PC-3 (cell line): Measurements from ENCODE around the gene VEGFD. TPM values are rescaled to one million over a fixed set of nuclear protein-coding genes. Genes with fewer than 3 reads are reported as not detected.

Source experiments
- ATAC-seq: fragments of 200-7000 bp; cut with Tn5 transposase; 2 replicates; pipeline ENCODE4 v1.9.1; 2020; ENCODE audit warnings: mild to moderate bottlenecking, moderate library complexity
- BruUV-seq: library from RNA; stranded (reverse); fragments of 400-500 nt; replicated peaks from 2 replicates; lab custom pipeline; 2021; lab: Mats Ljungman, UMichigan
- CTCF ChIA-PET: fragments of 300-600 bp; sonication (Branson Sonifier 250); formaldehyde crosslinking; loops from one replicate; lab custom pipeline; 2022; ENCODE audit warnings: antibody characterized with exemption; lab: Charles Lee
- POLR2A ChIA-PET: fragments of 300-600 bp; sonication (Branson Sonifier 250); formaldehyde crosslinking; loops from one replicate; lab custom pipeline; 2022; ENCODE audit warnings: antibody characterized with exemption; ENCODE audit not compliant: unreplicated experiment; lab: Charles Lee
- DNase-seq: peaks from one replicate; pipeline ENCODE4 v3.0.0-alpha.2; 2015
- H2AFZ ChIP-seq: fragments of 300-600 bp; sonication (generic); 2 replicates; pipeline ENCODE4 v1.6.0; 2016; ENCODE audit warnings: antibody characterized with exemption, low read length
- H3F3A ChIP-seq: fragments of 300-600 bp; sonication (generic); one replicate; pipeline ENCODE4 v1.6.0; 2017; ENCODE audit warnings: antibody characterized with exemption, low read length, control low read depth, mild to moderate bottlenecking; ENCODE audit not compliant: unreplicated experiment
- H3K27ac ChIP-seq: fragments of 300-600 bp; sonication (generic); 2 replicates; pipeline ENCODE4 v1.5.1; 2016; ENCODE audit warnings: mild to moderate bottlenecking, low read length
- H3K27me3 ChIP-seq: fragments of 300-600 bp; sonication (generic); 2 replicates; pipeline ENCODE4 v1.6.1; 2016; ENCODE audit warnings: low read length, mixed read lengths
- H3K36me3 ChIP-seq: fragments of 300-600 bp; sonication (generic); 2 replicates; pipeline ENCODE4 v1.6.1; 2016; ENCODE audit warnings: low read depth, mixed run types, low read length, mixed read lengths
- H3K4me1 ChIP-seq: fragments of 300-600 bp; sonication (generic); 2 replicates; pipeline ENCODE4 v1.5.1; 2016; ENCODE audit warnings: low read length; ENCODE audit not compliant: insufficient read depth
- H3K4me2 ChIP-seq: fragments of 300-600 bp; sonication (generic); 2 replicates; pipeline ENCODE4 v1.6.0; 2016; ENCODE audit warnings: low read length
- H3K4me3 ChIP-seq: fragments of 300-600 bp; sonication (generic); 2 replicates; pipeline ENCODE4 v1.5.1; 2016; ENCODE audit warnings: mild to moderate bottlenecking, low read length, mixed read lengths
- H3K79me2 ChIP-seq: fragments of 300-600 bp; sonication (generic); 2 replicates; pipeline ENCODE4 v1.6.1; 2017; ENCODE audit warnings: low read length, mixed read lengths
- H3K9ac ChIP-seq: fragments of 300-600 bp; sonication (generic); 2 replicates; pipeline ENCODE4 v1.6.0; 2016; ENCODE audit warnings: mild to moderate bottlenecking, low read length
- H3K9me2 ChIP-seq: fragments of 300-600 bp; sonication (generic); replicated peaks from 2 replicates; pipeline ENCODE4 v1.6.1; 2016; ENCODE audit warnings: mixed run types, low read length, mixed read lengths
- H3K9me3 ChIP-seq: fragments of 300-600 bp; sonication (generic); 2 replicates; pipeline ENCODE4 v1.6.1; 2016; ENCODE audit warnings: low read length, mixed read lengths
- H4K20me1 ChIP-seq: fragments of 300-600 bp; sonication (generic); 2 replicates; pipeline ENCODE4 v1.6.1; 2016; ENCODE audit warnings: low read length, mixed read lengths
- CTCF ChIP-seq: fragments of 300-600 bp; sonication (generic); conservative IDR thresholded peaks from 2 replicates; pipeline ENCODE4 v1.5.1; 2017; ENCODE audit warnings: antibody characterized with exemption, low read depth, mild to moderate bottlenecking, low read length
- EZH2 ChIP-seq: fragments of 300-600 bp; sonication (generic); IDR thresholded peaks from one replicate; pipeline ENCODE4 v1.6.1; 2017; ENCODE audit warnings: antibody characterized with exemption, mild to moderate bottlenecking, low read length; ENCODE audit not compliant: unreplicated experiment
- EZH2phosphoT487 ChIP-seq: fragments of 300-600 bp; sonication (generic); IDR thresholded peaks from 2 replicates; pipeline ENCODE4 v1.6.1; 2018; ENCODE audit warnings: mild to moderate bottlenecking, antibody characterized with exemption, low read length, borderline replicate concordance
- intact Hi-C: fragments of 100-400 bp; cut with micrococcal nuclease; formaldehyde crosslinking; loops from 2 replicates; pipeline ENCODE4 v1.9.0; 2023
- total RNA-seq: library from RNA; depleted of rRNA; stranded (reverse); fragments of >200 nt; gene quantifications from 2 replicates; pipeline ENCODE4 v1.2.3, GENCODE V29; 2014

Gene VEGFD
- total RNA-seq, 1 experiment from 2014 or later = not detected

- TF ChIP-seq EZH2 = no peak
- no peak for TF ChIP-seq CTCF
- no peak for TF ChIP-seq EZH2phosphoT487
- H3K9me3 ChIP-seq = no peaks in the 10 kb centered on the region
- no peak for DNase-seq
- no peak overlapping the region for H3K9ac ChIP-seq
- H3K9me2 ChIP-seq = no peaks in the 10 kb centered on the region
- no TSS peak for BruUV-seq
- H3K4me2 ChIP-seq = no peak overlapping the region
- no peaks in the 10 kb centered on the region for H4K20me1 ChIP-seq
- no peak overlapping the region for H3K27ac ChIP-seq
- ChIA-PET CTCF (no interaction called here), POLR2A (no interaction called here)
- H3F3A ChIP-seq = no peaks in the 10 kb centered on the region
- H3K4me3 ChIP-seq = no peak overlapping the region
- H3K79me2 ChIP-seq = no peaks in the 10 kb centered on the region
- H3K36me3 ChIP-seq = no peaks in the 10 kb centered on the region
- no peak overlapping the region for H2AFZ ChIP-seq
- no peaks in the 10 kb centered on the region for H3K27me3 ChIP-seq
- no peak for ATAC-seq
- intact Hi-C loops = no loop called here
- no peaks in the 10 kb centered on the region for H3K4me1 ChIP-seq
Measured at GRCh38 chrX:15416133-15416993, 32.1 kb upstream of the VEGFD start.

- CTCF ChIA-PET = no interaction called here
Measured at GRCh38 chrX:15413101-15413500, 28.9 kb upstream of the VEGFD start.

More at GRCh38 chrX:15413101-15413500, 28.9 kb upstream of the VEGFD start:
- Histone ChIP-seq H2AFZ (no peak overlapping the region), H3K4me1 (no peaks in the 10 kb centered on the region), H3K9me3 (no peaks in the 10 kb centered on the region), H3K36me3 (no peaks in the 10 kb centered on the region), H3K79me2 (no peaks in the 10 kb centered on the region), H3K9me2 (no peaks in the 10 kb centered on the region), H3K4me2 (no peak overlapping the region), H3K9ac (no peak overlapping the region), H4K20me1 (no peaks in the 10 kb centered on the region), H3K4me3 (no peak overlapping the region), H3K27ac (no peak overlapping the region), H3K27me3 (no peaks in the 10 kb centered on the region), H3F3A (no peaks in the 10 kb centered on the region)
- POLR2A ChIA-PET = no interaction called here
- intact Hi-C loops = no loop called here
- BruUV-seq = no TSS peak
- ATAC-seq (no peak), DNase-seq (no peak)
- TF ChIP-seq EZH2 (no peak), EZH2phosphoT487 (no peak), CTCF (no peak)
